GM23338 (cell line): ENCODE results near the gene TAGLN2.

ENCODE experiments used
- CREB1 ChIP-seq: fragments of 250-450 bp; sonication (Bioruptor Pico); IDR thresholded peaks from 2 replicates; pipeline ENCODE4 v1.5.0; 2020; ENCODE audit warnings: low read depth, mild to moderate bottlenecking, moderate library complexity
- EZH2 ChIP-seq: fragments of 200-600 bp; sonication (generic); IDR thresholded peaks from one replicate; pipeline ENCODE4 v1.8.0; 2017; ENCODE audit warnings: antibody characterized with exemption, mild to moderate bottlenecking, low read depth; ENCODE audit not compliant: unreplicated experiment
- EZH2phosphoT487 ChIP-seq: fragments of 200-600 bp; sonication (generic); IDR thresholded peaks from one replicate; pipeline ENCODE4 v1.8.1; 2018; ENCODE audit warnings: antibody characterized with exemption; ENCODE audit not compliant: unreplicated experiment
- JUNB ChIP-seq: IDR thresholded peaks from one replicate; pipeline ENCODE4 v1.6.1; 2016; ENCODE audit warnings: antibody characterized with exemption; ENCODE audit not compliant: unreplicated experiment
- NANOG ChIP-seq: IDR thresholded peaks from 2 replicates; pipeline ENCODE4 v1.6.1; 2016; ENCODE audit warnings: antibody characterized with exemption, borderline replicate concordance
- POLR2AphosphoS5 ChIP-seq: IDR thresholded peaks from 2 replicates; pipeline ENCODE4 v1.6.1; 2016; ENCODE audit warnings: antibody characterized with exemption, low read depth
- STAT1 ChIP-seq: IDR thresholded peaks from one replicate; pipeline ENCODE4 v1.6.1; 2016; ENCODE audit warnings: antibody characterized with exemption; ENCODE audit not compliant: unreplicated experiment
- ZNF114 ChIP-seq: fragments of 250-450 bp; sonication (Bioruptor Pico); IDR thresholded peaks from 2 replicates; pipeline ENCODE4 v1.5.0; 2020; ENCODE audit warnings: mild to moderate bottlenecking, moderate library complexity
- ZNF331 ChIP-seq: fragments of 250-450 bp; sonication (Bioruptor Pico); IDR thresholded peaks from 2 replicates; pipeline ENCODE4 v1.5.0; 2020; ENCODE audit warnings: low read depth, mild to moderate bottlenecking, moderate library complexity
- TF ChIP-seq, protein P1 (sequence below), 2 experiments: fragments of 200-600 bp in 1 of 2; sonication (generic) in 1 of 2; conservative IDR thresholded peaks; 2 replicates each; pipeline versions ENCODE4 v1.5.1 to v1.6.1; 2016 to 2017; ENCODE audit warnings: antibody characterized with exemption in 2 of 2, low read depth in 2 of 2, mild to moderate bottlenecking in 2 of 2, moderate library complexity in 1 of 2
- TF ChIP-seq, protein P2 (sequence below): IDR thresholded peaks from one replicate; pipeline ENCODE4 v1.6.1; 2018; ENCODE audit warnings: antibody characterized with exemption; ENCODE audit not compliant: unreplicated experiment
- TF ChIP-seq, protein P3 (sequence below): IDR thresholded peaks from 2 replicates; pipeline ENCODE4 v1.6.1; 2016; ENCODE audit warnings: antibody characterized with exemption
- TF ChIP-seq, protein P4 (sequence below): fragments of 250-450 bp; sonication (Bioruptor Pico); IDR thresholded peaks from 2 replicates; pipeline ENCODE4 v1.5.0; 2020; ENCODE audit warnings: mild to moderate bottlenecking, moderate library complexity

DNA sequence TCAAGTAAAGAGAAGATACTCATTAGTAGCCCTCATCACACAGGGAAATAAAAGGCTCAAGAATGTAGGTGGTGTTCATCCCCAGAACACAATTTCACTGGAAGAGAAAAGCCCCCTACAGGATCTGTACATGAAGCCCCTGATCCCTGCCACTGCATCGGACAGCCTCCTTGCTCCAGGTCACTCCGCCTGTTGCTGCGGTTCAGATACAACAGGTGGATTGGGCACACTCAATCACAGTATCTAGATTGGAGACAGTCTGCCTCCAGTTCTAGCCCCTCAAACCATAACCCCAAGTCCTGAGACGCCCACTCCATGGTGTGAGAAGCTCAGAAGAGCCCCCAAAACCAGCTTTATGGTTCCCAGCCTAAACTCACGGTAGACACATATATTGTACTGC, 27.6 kb upstream of the TAGLN2 start:
- TF ChIP-seq, protein P1, sequence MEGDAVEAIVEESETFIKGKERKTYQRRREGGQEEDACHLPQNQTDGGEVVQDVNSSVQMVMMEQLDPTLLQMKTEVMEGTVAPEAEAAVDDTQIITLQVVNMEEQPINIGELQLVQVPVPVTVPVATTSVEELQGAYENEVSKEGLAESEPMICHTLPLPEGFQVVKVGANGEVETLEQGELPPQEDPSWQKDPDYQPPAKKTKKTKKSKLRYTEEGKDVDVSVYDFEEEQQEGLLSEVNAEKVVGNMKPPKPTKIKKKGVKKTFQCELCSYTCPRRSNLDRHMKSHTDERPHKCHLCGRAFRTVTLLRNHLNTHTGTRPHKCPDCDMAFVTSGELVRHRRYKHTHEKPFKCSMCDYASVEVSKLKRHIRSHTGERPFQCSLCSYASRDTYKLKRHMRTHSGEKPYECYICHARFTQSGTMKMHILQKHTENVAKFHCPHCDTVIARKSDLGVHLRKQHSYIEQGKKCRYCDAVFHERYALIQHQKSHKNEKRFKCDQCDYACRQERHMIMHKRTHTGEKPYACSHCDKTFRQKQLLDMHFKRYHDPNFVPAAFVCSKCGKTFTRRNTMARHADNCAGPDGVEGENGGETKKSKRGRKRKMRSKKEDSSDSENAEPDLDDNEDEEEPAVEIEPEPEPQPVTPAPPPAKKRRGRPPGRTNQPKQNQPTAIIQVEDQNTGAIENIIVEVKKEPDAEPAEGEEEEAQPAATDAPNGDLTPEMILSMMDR (conservative IDR thresholded peaks at IDR 0.05; ENCODE audit: low read depth in 2 of 2) = no peak
- TF ChIP-seq EZH2 (no peak), EZH2phosphoT487 (no peak), POLR2AphosphoS5 (no peak), CREB1 (CRISPR knock-in tag) (no peak), STAT1 (no peak), ZNF114 (CRISPR knock-in tag) (no peak), JUNB (no peak), ZNF331 (no peak), NANOG (no peak)
- TF ChIP-seq, protein P2, sequence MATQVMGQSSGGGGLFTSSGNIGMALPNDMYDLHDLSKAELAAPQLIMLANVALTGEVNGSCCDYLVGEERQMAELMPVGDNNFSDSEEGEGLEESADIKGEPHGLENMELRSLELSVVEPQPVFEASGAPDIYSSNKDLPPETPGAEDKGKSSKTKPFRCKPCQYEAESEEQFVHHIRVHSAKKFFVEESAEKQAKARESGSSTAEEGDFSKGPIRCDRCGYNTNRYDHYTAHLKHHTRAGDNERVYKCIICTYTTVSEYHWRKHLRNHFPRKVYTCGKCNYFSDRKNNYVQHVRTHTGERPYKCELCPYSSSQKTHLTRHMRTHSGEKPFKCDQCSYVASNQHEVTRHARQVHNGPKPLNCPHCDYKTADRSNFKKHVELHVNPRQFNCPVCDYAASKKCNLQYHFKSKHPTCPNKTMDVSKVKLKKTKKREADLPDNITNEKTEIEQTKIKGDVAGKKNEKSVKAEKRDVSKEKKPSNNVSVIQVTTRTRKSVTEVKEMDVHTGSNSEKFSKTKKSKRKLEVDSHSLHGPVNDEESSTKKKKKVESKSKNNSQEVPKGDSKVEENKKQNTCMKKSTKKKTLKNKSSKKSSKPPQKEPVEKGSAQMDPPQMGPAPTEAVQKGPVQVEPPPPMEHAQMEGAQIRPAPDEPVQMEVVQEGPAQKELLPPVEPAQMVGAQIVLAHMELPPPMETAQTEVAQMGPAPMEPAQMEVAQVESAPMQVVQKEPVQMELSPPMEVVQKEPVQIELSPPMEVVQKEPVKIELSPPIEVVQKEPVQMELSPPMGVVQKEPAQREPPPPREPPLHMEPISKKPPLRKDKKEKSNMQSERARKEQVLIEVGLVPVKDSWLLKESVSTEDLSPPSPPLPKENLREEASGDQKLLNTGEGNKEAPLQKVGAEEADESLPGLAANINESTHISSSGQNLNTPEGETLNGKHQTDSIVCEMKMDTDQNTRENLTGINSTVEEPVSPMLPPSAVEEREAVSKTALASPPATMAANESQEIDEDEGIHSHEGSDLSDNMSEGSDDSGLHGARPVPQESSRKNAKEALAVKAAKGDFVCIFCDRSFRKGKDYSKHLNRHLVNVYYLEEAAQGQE = no peak
- TF ChIP-seq, protein P3, sequence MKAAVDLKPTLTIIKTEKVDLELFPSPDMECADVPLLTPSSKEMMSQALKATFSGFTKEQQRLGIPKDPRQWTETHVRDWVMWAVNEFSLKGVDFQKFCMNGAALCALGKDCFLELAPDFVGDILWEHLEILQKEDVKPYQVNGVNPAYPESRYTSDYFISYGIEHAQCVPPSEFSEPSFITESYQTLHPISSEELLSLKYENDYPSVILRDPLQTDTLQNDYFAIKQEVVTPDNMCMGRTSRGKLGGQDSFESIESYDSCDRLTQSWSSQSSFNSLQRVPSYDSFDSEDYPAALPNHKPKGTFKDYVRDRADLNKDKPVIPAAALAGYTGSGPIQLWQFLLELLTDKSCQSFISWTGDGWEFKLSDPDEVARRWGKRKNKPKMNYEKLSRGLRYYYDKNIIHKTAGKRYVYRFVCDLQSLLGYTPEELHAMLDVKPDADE = no peak
- TF ChIP-seq, protein P4, sequence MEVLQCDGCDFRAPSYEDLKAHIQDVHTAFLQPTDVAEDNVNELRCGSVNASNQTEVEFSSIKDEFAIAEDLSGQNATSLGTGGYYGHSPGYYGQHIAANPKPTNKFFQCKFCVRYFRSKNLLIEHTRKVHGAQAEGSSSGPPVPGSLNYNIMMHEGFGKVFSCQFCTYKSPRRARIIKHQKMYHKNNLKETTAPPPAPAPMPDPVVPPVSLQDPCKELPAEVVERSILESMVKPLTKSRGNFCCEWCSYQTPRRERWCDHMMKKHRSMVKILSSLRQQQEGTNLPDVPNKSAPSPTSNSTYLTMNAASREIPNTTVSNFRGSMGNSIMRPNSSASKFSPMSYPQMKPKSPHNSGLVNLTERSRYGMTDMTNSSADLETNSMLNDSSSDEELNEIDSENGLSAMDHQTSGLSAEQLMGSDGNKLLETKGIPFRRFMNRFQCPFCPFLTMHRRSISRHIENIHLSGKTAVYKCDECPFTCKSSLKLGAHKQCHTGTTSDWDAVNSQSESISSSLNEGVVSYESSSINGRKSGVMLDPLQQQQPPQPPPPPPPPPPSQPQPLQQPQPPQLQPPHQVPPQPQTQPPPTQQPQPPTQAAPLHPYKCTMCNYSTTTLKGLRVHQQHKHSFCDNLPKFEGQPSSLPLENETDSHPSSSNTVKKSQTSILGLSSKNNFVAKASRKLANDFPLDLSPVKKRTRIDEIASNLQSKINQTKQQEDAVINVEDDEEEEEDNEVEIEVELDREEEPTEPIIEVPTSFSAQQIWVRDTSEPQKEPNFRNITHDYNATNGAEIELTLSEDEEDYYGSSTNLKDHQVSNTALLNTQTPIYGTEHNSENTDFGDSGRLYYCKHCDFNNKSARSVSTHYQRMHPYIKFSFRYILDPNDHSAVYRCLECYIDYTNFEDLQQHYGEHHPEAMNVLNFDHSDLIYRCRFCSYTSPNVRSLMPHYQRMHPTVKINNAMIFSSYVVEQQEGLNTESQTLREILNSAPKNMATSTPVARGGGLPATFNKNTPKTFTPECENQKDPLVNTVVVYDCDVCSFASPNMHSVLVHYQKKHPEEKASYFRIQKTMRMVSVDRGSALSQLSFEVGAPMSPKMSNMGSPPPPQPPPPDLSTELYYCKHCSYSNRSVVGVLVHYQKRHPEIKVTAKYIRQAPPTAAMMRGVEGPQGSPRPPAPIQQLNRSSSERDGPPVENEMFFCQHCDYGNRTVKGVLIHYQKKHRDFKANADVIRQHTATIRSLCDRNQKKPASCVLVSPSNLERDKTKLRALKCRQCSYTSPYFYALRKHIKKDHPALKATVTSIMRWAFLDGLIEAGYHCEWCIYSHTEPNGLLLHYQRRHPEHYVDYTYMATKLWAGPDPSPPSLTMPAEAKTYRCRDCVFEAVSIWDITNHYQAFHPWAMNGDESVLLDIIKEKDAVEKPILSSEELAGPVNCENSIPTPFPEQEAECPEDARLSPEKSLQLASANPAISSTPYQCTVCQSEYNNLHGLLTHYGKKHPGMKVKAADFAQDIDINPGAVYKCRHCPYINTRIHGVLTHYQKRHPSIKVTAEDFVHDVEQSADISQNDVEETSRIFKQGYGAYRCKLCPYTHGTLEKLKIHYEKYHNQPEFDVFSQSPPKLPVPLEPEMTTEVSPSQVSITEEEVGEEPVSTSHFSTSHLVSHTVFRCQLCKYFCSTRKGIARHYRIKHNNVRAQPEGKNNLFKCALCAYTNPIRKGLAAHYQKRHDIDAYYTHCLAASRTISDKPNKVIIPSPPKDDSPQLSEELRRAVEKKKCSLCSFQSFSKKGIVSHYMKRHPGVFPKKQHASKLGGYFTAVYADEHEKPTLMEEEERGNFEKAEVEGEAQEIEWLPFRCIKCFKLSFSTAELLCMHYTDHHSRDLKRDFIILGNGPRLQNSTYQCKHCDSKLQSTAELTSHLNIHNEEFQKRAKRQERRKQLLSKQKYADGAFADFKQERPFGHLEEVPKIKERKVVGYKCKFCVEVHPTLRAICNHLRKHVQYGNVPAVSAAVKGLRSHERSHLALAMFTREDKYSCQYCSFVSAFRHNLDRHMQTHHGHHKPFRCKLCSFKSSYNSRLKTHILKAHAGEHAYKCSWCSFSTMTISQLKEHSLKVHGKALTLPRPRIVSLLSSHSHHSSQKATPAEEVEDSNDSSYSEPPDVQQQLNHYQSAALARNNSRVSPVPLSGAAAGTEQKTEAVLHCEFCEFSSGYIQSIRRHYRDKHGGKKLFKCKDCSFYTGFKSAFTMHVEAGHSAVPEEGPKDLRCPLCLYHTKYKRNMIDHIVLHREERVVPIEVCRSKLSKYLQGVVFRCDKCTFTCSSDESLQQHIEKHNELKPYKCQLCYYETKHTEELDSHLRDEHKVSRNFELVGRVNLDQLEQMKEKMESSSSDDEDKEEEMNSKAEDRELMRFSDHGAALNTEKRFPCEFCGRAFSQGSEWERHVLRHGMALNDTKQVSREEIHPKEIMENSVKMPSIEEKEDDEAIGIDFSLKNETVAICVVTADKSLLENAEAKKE (CRISPR knock-in tag) = no peak
